GM12892 (cell line): ENCODE data around the gene RNF14.
"Not testable (repeated sequence)": the region's sequence is repeated elsewhere in the genome, so short reads cannot be mapped to it uniquely, and the experiment has no call there.

Source experiments
- DNase-seq: peaks from one replicate; pipeline ENCODE4 v3.0.0; 2011; ENCODE audit not compliant: insufficient read length
- FAIRE-seq: peaks from 2 replicates; lab custom pipeline; 2011; peaks lifted over from hg19 to GRCh38; lab: Jason Lieb, UNC
- POLR2A ChIP-seq: IDR thresholded peaks from 2 replicates; pipeline ENCODE4 v1.6.1; 2011; ENCODE audit warnings: low read depth, low read length, control low read depth
- POLR2AphosphoS5 ChIP-seq: IDR thresholded peaks from 2 replicates; pipeline ENCODE4 v1.6.1; 2011; ENCODE audit warnings: low read depth, low read length, control low read depth
- TAF1 ChIP-seq: IDR thresholded peaks from 2 replicates; pipeline ENCODE4 v1.6.1; 2011; ENCODE audit warnings: low read depth, mild to moderate bottlenecking, control low read depth, low read length, borderline replicate concordance

RNF14 gene

GRCh38 chr5:142032150-142032549 is 63.2 kb downstream of the RNF14 start:
- DNase-seq = no peak
- FAIRE-seq = no peak
- TF ChIP-seq POLR2AphosphoS5 (no peak), TAF1 (no peak), POLR2A (no peak)

DNA sequence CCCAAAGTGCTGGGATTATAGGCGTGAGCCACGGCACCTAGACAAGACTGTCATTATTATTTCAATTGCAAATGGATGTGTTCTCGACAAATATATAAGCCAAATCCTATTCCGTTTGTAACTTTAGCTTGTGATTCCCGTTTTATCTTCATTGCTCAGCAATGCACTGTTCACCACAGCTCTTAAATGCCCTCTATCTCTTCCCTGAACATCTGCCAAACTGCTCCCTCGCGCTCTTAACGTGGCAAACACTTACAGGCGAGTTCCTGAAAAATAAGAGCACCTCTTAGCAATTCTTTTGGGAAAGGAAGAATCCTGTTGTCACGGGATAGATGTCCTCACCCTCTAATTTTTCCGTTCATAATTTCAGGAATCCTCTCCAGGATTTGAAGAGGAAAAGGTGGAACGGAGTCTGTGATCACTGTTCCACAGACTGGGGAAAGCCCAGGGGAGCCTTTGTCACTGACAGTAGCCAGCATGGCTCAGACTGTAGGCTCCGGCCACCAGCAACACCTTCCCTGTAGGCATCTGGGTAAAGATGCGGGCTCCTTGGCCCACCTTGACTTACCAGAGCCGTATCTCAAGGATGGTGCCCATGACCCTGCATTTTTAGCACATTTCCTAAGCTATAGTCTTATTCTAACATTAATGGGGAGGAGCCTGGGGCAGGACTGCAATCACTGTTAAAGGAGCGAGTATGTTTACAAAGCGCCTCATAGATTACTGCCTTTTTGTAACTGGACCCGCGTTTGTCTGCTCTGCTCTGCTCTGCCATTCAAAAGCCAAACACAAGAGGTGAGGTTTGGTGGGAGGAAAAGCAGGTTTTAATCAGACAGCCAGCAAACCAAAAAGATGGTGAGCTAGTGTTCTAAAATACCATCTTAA is 64.1 kb downstream of the RNF14 start:
- DNase-seq (no peak), FAIRE-seq (no peak)
- TF ChIP-seq POLR2AphosphoS5 (no peak), TAF1 (no peak), POLR2A (no peak)

DNA sequence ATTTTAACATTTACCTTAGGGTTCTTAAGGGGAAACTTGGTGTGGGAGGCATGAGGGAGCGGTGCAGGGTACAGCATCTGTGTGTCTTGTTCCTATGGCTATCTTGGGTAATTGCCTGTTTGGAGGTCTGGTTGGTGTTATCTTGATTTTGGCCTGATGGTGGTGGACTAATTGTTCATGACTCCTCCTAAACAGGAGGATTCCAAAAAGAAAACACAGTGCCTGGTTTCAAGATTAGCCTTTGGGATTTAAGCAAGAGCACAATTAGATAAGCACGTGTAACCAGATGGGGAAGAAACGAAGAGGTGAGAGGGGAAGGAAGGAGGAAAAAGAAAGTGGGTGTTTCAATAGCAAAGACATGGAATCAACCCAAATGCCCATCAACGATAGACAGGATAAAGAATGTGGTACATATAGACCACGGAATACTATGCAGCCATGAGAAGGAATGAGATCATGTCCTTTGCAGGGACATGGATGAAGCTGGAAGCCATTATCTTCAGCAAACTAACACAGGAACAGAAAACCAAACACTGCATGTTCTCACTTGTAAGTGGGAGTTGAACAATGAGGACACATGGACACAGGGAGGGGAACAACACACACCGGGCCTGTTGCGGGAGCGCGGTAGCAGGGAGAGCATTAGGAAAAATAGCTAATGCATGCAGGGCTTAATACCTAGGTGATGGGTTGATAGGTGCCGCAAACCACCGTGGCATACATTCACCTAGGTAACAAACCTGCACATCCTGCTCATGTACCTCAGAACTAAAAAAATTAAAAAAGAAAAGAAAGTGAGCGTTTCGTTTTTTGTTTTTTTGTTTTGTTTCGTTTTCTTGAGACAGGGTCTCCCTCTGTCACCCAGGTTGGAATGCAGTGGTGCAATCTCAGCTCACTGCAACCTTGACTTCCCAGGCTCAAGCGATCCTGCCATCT is 65.0 kb downstream of the RNF14 start:
- DNase-seq, FAIRE-seq: not testable (repeated sequence)

GRCh38 chr5:142034994-142035393 is 66.1 kb downstream of the RNF14 start:
- FAIRE-seq = no peak
- no peak for TF ChIP-seq TAF1
- TF ChIP-seq POLR2A = no peak
- TF ChIP-seq POLR2AphosphoS5 = no peak
- no peak for DNase-seq

GRCh38 chr5:142036918-142037317 is 68.0 kb downstream of the RNF14 start:
- FAIRE-seq = no peak
- TF ChIP-seq TAF1 = no peak
- TF ChIP-seq POLR2AphosphoS5 = no peak
- TF ChIP-seq POLR2A = no peak
- DNase-seq = no peak

DNA sequence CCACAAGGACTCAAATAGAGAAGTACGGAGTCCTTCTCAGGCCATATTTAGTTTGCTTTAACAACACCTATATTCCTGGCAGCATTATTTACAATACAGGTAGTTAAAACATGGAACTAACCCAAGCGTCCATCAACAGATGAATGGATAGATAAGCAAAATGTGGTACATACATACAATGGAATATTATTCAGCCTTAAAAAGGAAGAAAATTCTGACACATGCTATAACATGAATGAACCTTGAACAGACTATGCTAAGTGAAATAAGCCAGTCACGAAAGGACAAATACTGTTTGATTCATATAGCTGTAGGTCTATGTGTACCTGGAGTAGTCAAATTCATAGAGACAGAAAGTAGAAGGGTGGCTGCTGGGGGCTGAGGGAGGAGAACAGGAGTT is 68.7 kb downstream of the RNF14 start:
- not testable (repeated sequence) for FAIRE-seq

DNA sequence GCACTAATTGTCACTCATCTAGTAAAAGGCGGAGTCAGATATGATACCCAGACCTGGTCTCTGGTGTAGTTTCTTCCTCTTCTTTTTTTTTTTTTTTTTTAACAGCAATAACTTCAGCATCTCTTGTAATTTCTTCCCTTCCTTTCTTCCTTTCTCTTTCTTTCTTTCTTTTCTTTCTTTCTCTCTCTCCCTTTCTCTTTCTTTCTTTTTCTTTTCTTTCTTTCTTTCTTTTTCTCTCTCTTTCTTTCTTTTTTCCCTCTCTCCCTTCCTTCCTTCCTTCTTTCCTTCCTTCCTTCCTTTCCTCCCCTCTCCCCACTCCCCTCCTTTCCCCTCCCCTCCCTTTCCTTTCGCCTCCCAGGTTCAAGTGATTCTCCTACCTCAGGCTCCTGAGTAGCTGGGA is 69.8 kb downstream of the RNF14 start:
- no peak for FAIRE-seq
- TF ChIP-seq POLR2AphosphoS5 = no peak
- no peak for TF ChIP-seq TAF1
- TF ChIP-seq POLR2A = no peak
- DNase-seq = no peak

More for the DNA sequence above, 68.7 kb downstream of the RNF14 start:
- not testable (repeated sequence) for DNase-seq
